ENCODE data around the gene SLC41A1. TPM values are rescaled to one million over a fixed set of nuclear protein-coding genes. Genes with fewer than 3 reads are reported as not detected.

The SLC41A1 gene
- total RNA-seq, 4 donors from 2014 or later, result 5.1 to 7.0 (median 5.6) TPM

DNA sequence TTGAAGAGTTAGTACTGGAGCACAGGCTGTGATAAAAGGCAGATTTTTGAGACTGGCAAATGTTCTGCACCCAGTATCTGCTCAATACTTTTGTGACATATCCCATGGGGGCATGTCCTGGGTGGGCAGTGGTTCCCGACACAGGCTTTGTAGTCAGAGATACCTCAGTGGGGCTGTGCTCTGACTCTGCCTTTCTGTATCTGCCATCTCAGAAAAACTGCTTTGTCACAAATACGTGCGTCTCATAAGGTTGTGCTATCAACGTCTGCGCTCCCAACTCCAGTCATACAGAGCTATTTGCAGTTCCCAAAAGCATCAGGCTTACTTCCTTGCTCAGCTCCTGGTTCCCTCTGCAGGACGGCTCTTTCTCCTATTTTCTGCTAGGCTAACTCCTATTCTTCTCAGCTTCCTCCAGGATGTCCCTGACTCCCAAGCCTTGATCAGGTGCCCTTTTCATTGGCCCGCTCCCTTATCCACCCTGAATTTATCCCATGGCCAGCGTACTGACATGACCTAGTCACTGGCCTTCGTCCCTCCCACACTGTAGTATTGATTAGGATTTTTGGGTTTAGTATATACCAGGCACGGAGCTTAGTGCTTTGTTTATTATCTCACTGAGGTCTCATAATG, 25.6 kb downstream of the SLC41A1 start:
- H3K27ac ChIP-seq, result no peak overlapping the region
- TF ChIP-seq POLR2A (IDR thresholded peaks at IDR 0.05) (no peak), EP300 (IDR thresholded peaks at IDR 0.05; ENCODE audit: low read depth) (no peak), POLR2AphosphoS5 (IDR thresholded peaks at IDR 0.05) (no peak)
- TF ChIP-seq, protein P1, sequence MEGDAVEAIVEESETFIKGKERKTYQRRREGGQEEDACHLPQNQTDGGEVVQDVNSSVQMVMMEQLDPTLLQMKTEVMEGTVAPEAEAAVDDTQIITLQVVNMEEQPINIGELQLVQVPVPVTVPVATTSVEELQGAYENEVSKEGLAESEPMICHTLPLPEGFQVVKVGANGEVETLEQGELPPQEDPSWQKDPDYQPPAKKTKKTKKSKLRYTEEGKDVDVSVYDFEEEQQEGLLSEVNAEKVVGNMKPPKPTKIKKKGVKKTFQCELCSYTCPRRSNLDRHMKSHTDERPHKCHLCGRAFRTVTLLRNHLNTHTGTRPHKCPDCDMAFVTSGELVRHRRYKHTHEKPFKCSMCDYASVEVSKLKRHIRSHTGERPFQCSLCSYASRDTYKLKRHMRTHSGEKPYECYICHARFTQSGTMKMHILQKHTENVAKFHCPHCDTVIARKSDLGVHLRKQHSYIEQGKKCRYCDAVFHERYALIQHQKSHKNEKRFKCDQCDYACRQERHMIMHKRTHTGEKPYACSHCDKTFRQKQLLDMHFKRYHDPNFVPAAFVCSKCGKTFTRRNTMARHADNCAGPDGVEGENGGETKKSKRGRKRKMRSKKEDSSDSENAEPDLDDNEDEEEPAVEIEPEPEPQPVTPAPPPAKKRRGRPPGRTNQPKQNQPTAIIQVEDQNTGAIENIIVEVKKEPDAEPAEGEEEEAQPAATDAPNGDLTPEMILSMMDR (IDR thresholded peaks at IDR 0.05), result no peak
- DNase-seq, result no peak
- H3K4me3 ChIP-seq, result no peak overlapping the region
- H3K4me1 ChIP-seq, result no peaks in the 10 kb centered on the region
- H3K9me3 ChIP-seq, result no peaks in the 10 kb centered on the region
- H3K36me3 ChIP-seq, result no peaks in the 10 kb centered on the region
- in situ Hi-C loops (cut with MboI; ENCODE audit: low pct_ligation_motif_present in 1 of 4, low pct_unique_long_range_greater_than_20kb in 1 of 4, low sequenced_read_pairs in 3 of 4) (loop anchor here (25.0 kb wide), 3 partner anchors 125 to 325 kb away; partner anchors contain the start of gene AVPR1B (in 4 of the 4)), intact Hi-C loops (cut with DNase I; ENCODE audit: low total_unique reads) (no loop called here)
- 90 to 92% methylated on average over 4 to 10 of the region's 10 CpGs for WGBS, 2 donors (ENCODE audit: low coverage in 1 of 2)
- H3K27me3 ChIP-seq, result no peaks in the 10 kb centered on the region

DNA sequence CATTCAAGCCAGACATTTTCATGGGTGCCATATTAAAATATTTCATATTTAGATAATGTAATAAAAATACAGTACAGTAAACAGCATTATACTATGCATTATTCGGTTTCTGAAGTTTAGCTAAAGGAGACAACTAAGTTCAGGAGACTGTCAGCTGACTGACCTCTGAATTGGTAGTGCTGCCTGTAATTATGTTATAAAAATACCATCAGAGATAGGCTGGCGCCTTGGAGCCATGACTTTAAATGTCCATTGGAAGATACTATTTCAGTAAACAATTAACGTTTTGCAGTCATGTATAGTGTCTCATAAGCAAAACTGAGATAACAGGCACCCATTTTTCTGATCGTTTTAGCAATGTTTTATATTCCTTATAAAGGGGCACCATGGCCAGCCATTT, 26.4 kb downstream of the SLC41A1 start:
- H3K27ac ChIP-seq, result no peak overlapping the region
- DNase-seq, result no peak
- WGBS, 2 donors (ENCODE audit: low coverage in 1 of 2), result 29 to 39% methylated on average over 4 of the region's 4 CpGs

GRCh38 chr1:205785446-205785845, 27.6 kb downstream of the SLC41A1 start:
- H3K9me3 ChIP-seq, result no peaks in the 10 kb centered on the region
- DNase-seq, result no peak
- H3K27me3 ChIP-seq, result no peaks in the 10 kb centered on the region
- in situ Hi-C loops (cut with MboI; ENCODE audit: low pct_ligation_motif_present in 1 of 4, low pct_unique_long_range_greater_than_20kb in 1 of 4, low sequenced_read_pairs in 3 of 4), result loop anchor here (25.0 kb wide), 3 partner anchors 127 to 327 kb away; partner anchors contain the start of gene AVPR1B (in 4 of the 4)
- no peak overlapping the region for H3K27ac ChIP-seq
- WGBS, 2 donors (ENCODE audit: low coverage in 1 of 2), result 86 to 92% methylated on average over 5 to 9 of the region's 9 CpGs
- H3K4me3 ChIP-seq, result no peak overlapping the region
- TF ChIP-seq POLR2AphosphoS5 (IDR thresholded peaks at IDR 0.05), result no peak
- no peak for TF ChIP-seq POLR2A (IDR thresholded peaks at IDR 0.05)
- no peak for TF ChIP-seq EP300 (IDR thresholded peaks at IDR 0.05; ENCODE audit: low read depth)
- TF ChIP-seq, protein P1 (IDR thresholded peaks at IDR 0.05), result no peak
- H3K4me1 ChIP-seq, result no peaks in the 10 kb centered on the region
- H3K36me3 ChIP-seq, result no peaks in the 10 kb centered on the region
- intact Hi-C loops (cut with DNase I; ENCODE audit: low total_unique reads), result no loop called here

More for the DNA sequence above, 26.4 kb downstream of the SLC41A1 start:
- Histone ChIP-seq H3K9me3 (no peaks in the 10 kb centered on the region), H3K4me3 (no peak overlapping the region), H3K27me3 (no peaks in the 10 kb centered on the region), H3K4me1 (no peaks in the 10 kb centered on the region), H3K36me3 (no peaks in the 10 kb centered on the region)
- in situ Hi-C loops (cut with MboI; ENCODE audit: low pct_ligation_motif_present in 1 of 4, low pct_unique_long_range_greater_than_20kb in 1 of 4, low sequenced_read_pairs in 3 of 4) (loop anchor here (25.0 kb wide), 3 partner anchors 126 to 326 kb away; partner anchors contain the start of gene AVPR1B (in 4 of the 4)), intact Hi-C loops (cut with DNase I; ENCODE audit: low total_unique reads) (no loop called here)
- TF ChIP-seq POLR2AphosphoS5 (IDR thresholded peaks at IDR 0.05), result no peak
- no peak for TF ChIP-seq POLR2A (IDR thresholded peaks at IDR 0.05)
- TF ChIP-seq, protein P1 (IDR thresholded peaks at IDR 0.05), result no peak
- TF ChIP-seq EP300 (IDR thresholded peaks at IDR 0.05; ENCODE audit: low read depth), result no peak

DNA sequence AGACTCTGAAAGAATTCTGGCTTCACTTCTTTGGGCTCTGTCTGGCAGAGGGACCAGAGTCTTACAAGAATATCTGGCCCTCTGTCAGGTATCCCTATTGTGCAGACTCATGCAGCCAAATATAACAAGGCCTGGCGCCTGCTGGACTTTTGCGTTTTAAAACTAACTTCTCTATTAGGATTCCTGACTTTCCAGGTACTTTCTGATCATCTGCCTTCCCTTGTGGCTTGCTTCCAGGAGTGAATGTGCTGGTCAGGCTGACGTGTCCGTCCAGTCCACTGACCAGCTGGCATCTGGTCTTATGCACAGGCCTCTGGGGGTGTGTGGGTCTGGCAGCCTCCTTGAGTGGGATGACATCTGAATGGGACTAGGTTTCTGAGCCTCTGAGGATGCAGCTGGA, 29.1 kb downstream of the SLC41A1 start:
- intact Hi-C loops (cut with DNase I; ENCODE audit: low total_unique reads) (no loop called here), in situ Hi-C loops (cut with MboI; ENCODE audit: low pct_ligation_motif_present in 1 of 4, low pct_unique_long_range_greater_than_20kb in 1 of 4, low sequenced_read_pairs in 3 of 4) (loop anchor here (25.0 kb wide), 3 partner anchors 128 to 328 kb away; partner anchors contain the start of gene AVPR1B (in 4 of the 4))
- Histone ChIP-seq H3K9me3 (no peaks in the 10 kb centered on the region), H3K4me1 (no peaks in the 10 kb centered on the region), H3K36me3 (no peaks in the 10 kb centered on the region), H3K27ac (no peak overlapping the region), H3K27me3 (no peaks in the 10 kb centered on the region), H3K4me3 (no peak overlapping the region)
- 77% methylated on average over 4 of the region's 4 CpGs; no CpG with 5 or more reads in 1 of the 2 donors for WGBS, 2 donors (ENCODE audit: low coverage in 1 of 2)
- TF ChIP-seq POLR2AphosphoS5 (IDR thresholded peaks at IDR 0.05), result no peak
- TF ChIP-seq, protein P1 (IDR thresholded peaks at IDR 0.05), result no peak
- no peak for TF ChIP-seq EP300 (IDR thresholded peaks at IDR 0.05; ENCODE audit: low read depth)
- TF ChIP-seq POLR2A (IDR thresholded peaks at IDR 0.05), result no peak
- DNase-seq, result no peak
